Measurements from ENCODE around the gene CACNB2. TPM values are rescaled to one million over a fixed set of nuclear protein-coding genes. Genes with fewer than 3 reads are reported as not detected.

CACNB2 gene
- total RNA-seq, 1 donor from 2014 or later, result 3.5 TPM

DNA sequence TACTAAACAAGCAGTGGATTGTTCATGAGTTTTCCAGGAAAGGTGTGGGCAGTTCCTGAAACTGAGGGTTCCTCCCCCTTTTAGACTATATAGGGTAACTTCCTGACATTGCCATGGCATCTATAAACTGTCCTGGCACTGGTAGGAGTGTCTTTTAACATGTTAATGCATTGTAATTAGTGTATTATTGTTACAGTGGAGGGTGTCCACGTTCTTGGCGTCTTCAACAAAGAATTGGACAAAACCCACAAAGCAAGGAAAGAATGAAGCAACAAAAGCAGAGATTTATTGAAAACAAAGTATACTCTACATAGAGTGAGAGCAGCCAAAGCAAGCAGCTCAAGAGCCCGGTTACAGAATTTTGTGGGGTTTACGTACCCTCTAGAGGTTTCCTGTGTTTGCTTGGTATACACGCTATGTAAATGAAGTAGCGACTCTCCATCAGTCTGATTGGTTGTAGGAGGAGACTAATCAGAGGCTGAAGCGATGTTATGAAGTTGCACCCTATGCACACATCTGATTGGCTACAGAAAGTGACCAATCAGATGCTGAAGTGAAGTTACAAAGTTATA lies 335.9 kb downstream of the CACNB2 start:
- H3K9ac ChIP-seq, result no peak overlapping the region

DNA sequence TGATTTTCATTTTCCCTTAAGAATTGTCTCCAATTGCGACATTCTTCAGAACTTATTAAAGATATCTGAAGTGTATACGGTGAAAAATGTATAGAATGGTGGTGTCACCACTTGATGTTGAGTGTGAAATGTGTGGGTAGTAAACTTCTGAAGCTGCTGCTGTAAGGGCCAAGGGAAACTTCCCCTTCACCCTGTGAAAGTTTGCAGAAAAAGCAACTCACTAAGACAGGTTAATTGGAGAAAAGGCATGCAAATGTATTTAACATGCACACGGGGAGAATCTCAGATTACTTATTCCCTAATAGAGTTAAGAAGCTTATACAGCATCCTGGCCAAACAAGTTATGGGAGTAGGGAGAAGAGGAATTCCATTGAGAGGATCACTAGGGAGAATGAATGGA lies 338.1 kb downstream of the CACNB2 start:
- H3K36me3 Mint-ChIP-seq, result no peaks in the 10 kb centered on the region
- H3K9me3 Mint-ChIP-seq, result peaks cover 2% of the 10 kb centered on the region
- no peaks in the 10 kb centered on the region for H3F3A ChIP-seq (ENCODE audit: low read depth)
- TF ChIP-seq EZH2 (IDR thresholded peaks at IDR 0.05) (no peak), EZH2phosphoT487 (IDR thresholded peaks at IDR 0.05) (no peak)
- TF ChIP-seq, protein P1, sequence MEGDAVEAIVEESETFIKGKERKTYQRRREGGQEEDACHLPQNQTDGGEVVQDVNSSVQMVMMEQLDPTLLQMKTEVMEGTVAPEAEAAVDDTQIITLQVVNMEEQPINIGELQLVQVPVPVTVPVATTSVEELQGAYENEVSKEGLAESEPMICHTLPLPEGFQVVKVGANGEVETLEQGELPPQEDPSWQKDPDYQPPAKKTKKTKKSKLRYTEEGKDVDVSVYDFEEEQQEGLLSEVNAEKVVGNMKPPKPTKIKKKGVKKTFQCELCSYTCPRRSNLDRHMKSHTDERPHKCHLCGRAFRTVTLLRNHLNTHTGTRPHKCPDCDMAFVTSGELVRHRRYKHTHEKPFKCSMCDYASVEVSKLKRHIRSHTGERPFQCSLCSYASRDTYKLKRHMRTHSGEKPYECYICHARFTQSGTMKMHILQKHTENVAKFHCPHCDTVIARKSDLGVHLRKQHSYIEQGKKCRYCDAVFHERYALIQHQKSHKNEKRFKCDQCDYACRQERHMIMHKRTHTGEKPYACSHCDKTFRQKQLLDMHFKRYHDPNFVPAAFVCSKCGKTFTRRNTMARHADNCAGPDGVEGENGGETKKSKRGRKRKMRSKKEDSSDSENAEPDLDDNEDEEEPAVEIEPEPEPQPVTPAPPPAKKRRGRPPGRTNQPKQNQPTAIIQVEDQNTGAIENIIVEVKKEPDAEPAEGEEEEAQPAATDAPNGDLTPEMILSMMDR (IDR thresholded peaks at IDR 0.05), result no peak
- no peak overlapping the region for H3K27ac Mint-ChIP-seq
- H3K4me1 ChIP-seq, result peaks cover 7% of the 10 kb centered on the region
- no peaks in the 10 kb centered on the region for H3K36me3 ChIP-seq
- no peak overlapping the region for H3K4me2 ChIP-seq
- no peak overlapping the region for H3K4me3 ChIP-seq
- H2AFZ ChIP-seq (replicated peaks), result no peak overlapping the region
- no peak overlapping the region for H3K9ac ChIP-seq
- peaks cover 13% of the 10 kb centered on the region for H3K4me1 Mint-ChIP-seq
- H3K79me2 ChIP-seq (ENCODE audit: low read depth), result no peaks in the 10 kb centered on the region
- H3K27me3 ChIP-seq, result no peaks in the 10 kb centered on the region
- no peaks in the 10 kb centered on the region for H3K27me3 Mint-ChIP-seq (ENCODE audit: insufficient read depth, low read depth)
- H3K9me3 ChIP-seq (ENCODE audit: low read depth), result no peaks in the 10 kb centered on the region
- no peaks in the 10 kb centered on the region for H4K20me1 ChIP-seq (ENCODE audit: low read depth)
- no peak overlapping the region for H3K27ac ChIP-seq
- H3K4me3 Mint-ChIP-seq, result no peak overlapping the region
- no peak for DNase-seq (ENCODE audit: low spot score)

More for the DNA sequence above, 335.9 kb downstream of the CACNB2 start:
- H3K79me2 ChIP-seq (ENCODE audit: low read depth), result no peaks in the 10 kb centered on the region
- TF ChIP-seq EZH2phosphoT487 (IDR thresholded peaks at IDR 0.05), result no peak
- TF ChIP-seq, protein P1 (IDR thresholded peaks at IDR 0.05), result no peak
- no peak for TF ChIP-seq EZH2 (IDR thresholded peaks at IDR 0.05)
- DNase-seq (ENCODE audit: low spot score), result no peak
- no peaks in the 10 kb centered on the region for H4K20me1 ChIP-seq (ENCODE audit: low read depth)
- Mint-ChIP-seq H3K9me3 (peaks cover 2% of the 10 kb centered on the region), H3K36me3 (no peaks in the 10 kb centered on the region), H3K27ac (no peak overlapping the region), H3K27me3 (ENCODE audit: insufficient read depth, low read depth) (peaks cover 2% of the 10 kb centered on the region), H3K4me3 (no peak overlapping the region), H3K4me1 (peaks cover 14% of the 10 kb centered on the region)
- H3K4me1 ChIP-seq, result peaks cover 7% of the 10 kb centered on the region
- no peak overlapping the region for H3K4me2 ChIP-seq
- H3K9me3 ChIP-seq (ENCODE audit: low read depth), result no peaks in the 10 kb centered on the region
- H3K4me3 ChIP-seq, result no peak overlapping the region
- no peak overlapping the region for H3K27ac ChIP-seq
- no peak overlapping the region for H2AFZ ChIP-seq (replicated peaks)
- H3K27me3 ChIP-seq, result no peaks in the 10 kb centered on the region
- no peaks in the 10 kb centered on the region for H3F3A ChIP-seq (ENCODE audit: low read depth)
- H3K36me3 ChIP-seq, result no peaks in the 10 kb centered on the region

- DNase-seq (ENCODE audit: low spot score), result no peak
Measured at GRCh38 chr10:18479502-18479901, 339.3 kb downstream of the CACNB2 start.

DNA sequence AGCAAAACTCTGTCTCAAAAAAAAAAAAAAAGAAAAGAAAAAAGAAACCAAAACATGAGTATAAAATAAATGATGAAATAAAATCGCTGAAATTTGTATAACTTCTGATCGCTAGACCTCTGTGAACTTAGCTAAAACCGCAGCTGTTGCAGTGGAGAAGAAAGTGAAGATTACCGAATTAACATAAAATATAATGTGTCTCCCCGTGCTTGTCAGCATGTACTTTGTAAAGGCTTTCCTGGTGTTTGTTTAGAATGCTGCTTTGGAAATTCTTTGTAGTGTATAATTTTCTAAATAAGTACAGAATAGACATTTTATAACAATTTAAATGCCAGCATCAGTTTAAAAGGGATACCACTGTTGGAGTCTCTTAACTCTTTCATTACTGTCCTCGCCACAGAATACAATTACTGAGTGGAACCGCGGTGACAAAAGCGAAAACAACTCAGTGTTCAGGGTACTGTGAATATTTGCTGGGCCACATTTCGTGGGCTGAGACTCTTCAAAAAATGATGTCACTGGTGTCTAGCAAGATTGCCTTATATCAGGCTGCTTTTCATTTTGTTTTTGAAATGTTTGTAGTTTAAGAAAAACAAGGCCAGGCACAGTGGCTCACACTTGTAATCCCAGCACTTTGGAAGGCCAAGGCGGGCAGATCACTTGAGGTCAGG lies 343.4 kb downstream of the CACNB2 start:
- Histone ChIP-seq H3K9me3 (ENCODE audit: low read depth) (no peaks in the 10 kb centered on the region), H3K27me3 (no peaks in the 10 kb centered on the region), H3K27ac (no peak overlapping the region), H3K4me1 (no peaks in the 10 kb centered on the region), H3K4me3 (no peak overlapping the region), H4K20me1 (ENCODE audit: low read depth) (no peaks in the 10 kb centered on the region), H2AFZ (replicated peaks) (no peak overlapping the region), H3K9ac (no peak overlapping the region), H3K79me2 (ENCODE audit: low read depth) (no peaks in the 10 kb centered on the region), H3F3A (ENCODE audit: low read depth) (no peaks in the 10 kb centered on the region), H3K36me3 (no peaks in the 10 kb centered on the region), H3K4me2 (no peak overlapping the region)
- DNase-seq (ENCODE audit: low spot score), result no peak
- H3K4me3 Mint-ChIP-seq, result no peak overlapping the region
- no peak overlapping the region for H3K27ac Mint-ChIP-seq
- H3K27me3 Mint-ChIP-seq (ENCODE audit: insufficient read depth, low read depth), result no peaks in the 10 kb centered on the region
- H3K9me3 Mint-ChIP-seq, result no peaks in the 10 kb centered on the region
- H3K4me1 Mint-ChIP-seq, result no peaks in the 10 kb centered on the region
- TF ChIP-seq EZH2phosphoT487 (IDR thresholded peaks at IDR 0.05), result no peak
- no peak for TF ChIP-seq EZH2 (IDR thresholded peaks at IDR 0.05)
- TF ChIP-seq, protein P1 (IDR thresholded peaks at IDR 0.05), result no peak
- no peaks in the 10 kb centered on the region for H3K36me3 Mint-ChIP-seq

More at GRCh38 chr10:18479502-18479901, 339.3 kb downstream of the CACNB2 start:
- no peak overlapping the region for H3K4me3 ChIP-seq
- no peaks in the 10 kb centered on the region for H3K36me3 ChIP-seq
- TF ChIP-seq EZH2 (IDR thresholded peaks at IDR 0.05) (no peak), EZH2phosphoT487 (IDR thresholded peaks at IDR 0.05) (no peak)
- peaks cover 3% of the 10 kb centered on the region for H3K4me1 Mint-ChIP-seq
- no peak overlapping the region for H3K9ac ChIP-seq
- no peak overlapping the region for H3K27ac Mint-ChIP-seq
- no peaks in the 10 kb centered on the region for H4K20me1 ChIP-seq (ENCODE audit: low read depth)
- H3K27me3 ChIP-seq, result no peaks in the 10 kb centered on the region
- no peak overlapping the region for H2AFZ ChIP-seq (replicated peaks)
- no peaks in the 10 kb centered on the region for H3K9me3 ChIP-seq (ENCODE audit: low read depth)
- H3K27ac ChIP-seq, result no peak overlapping the region
- peaks cover 2% of the 10 kb centered on the region for H3K9me3 Mint-ChIP-seq
- no peak overlapping the region for H3K4me3 Mint-ChIP-seq
- no peaks in the 10 kb centered on the region for H3K27me3 Mint-ChIP-seq (ENCODE audit: insufficient read depth, low read depth)
- no peaks in the 10 kb centered on the region for H3K79me2 ChIP-seq (ENCODE audit: low read depth)
- no peaks in the 10 kb centered on the region for H3F3A ChIP-seq (ENCODE audit: low read depth)
- H3K4me1 ChIP-seq, result peaks cover 7% of the 10 kb centered on the region
- H3K36me3 Mint-ChIP-seq, result no peaks in the 10 kb centered on the region
- H3K4me2 ChIP-seq, result no peak overlapping the region

All from neural progenitor cell (in vitro differentiated cells).